Measurements from ENCODE around the gene DUOXA1. TPM values are rescaled to one million over a fixed set of nuclear protein-coding genes. Genes with fewer than 3 reads are reported as not detected.

Gene DUOXA1
- total and polyA plus RNA-seq, 2 donors (not counting 1 experiment from before 2014, with no cell fraction given), result 0.03 to 0.74 TPM

GRCh38 chr15:45167631-45168205, 38.0 kb upstream of the DUOXA1 start:
- H3K27ac Mint-ChIP-seq, result peak overlapping the region; percentile 92
- DNase-seq (no peak), ATAC-seq (ENCODE audit: low read depth) (no peak)
- peak overlapping the region; percentile 80 for H3K4me3 Mint-ChIP-seq
- WGBS (ENCODE audit: insufficient coverage), result 91% methylated on average over 7 of the region's 9 CpGs
- H4K20me1 ChIP-seq (ENCODE audit: control insufficient read depth, insufficient read depth, low read length, poor library complexity, severe bottlenecking), result peaks cover 6% of the 10 kb centered on the region
- H3K79me2 ChIP-seq (ENCODE audit: control insufficient read depth, insufficient read depth, low read length), result peaks cover 31% of the 10 kb centered on the region
- peak overlapping the region; percentile 89 to 96 for H3K27ac ChIP-seq (ENCODE audit: low read length in 2 of 2)
- peak overlapping the region in 4 of 5 experiments; percentile 78 to 84 (median 82) for H3K4me3 ChIP-seq (ENCODE audit: control extremely low read depth in 1 of 5, extremely low read depth in 1 of 5, insufficient read depth in 1 of 5, low read depth in 2 of 5, low read length in 4 of 5)
- H3K27me3 Mint-ChIP-seq, result no peaks in the 10 kb centered on the region
- H3K4me2 ChIP-seq (replicated peaks; ENCODE audit: low read depth, low read length, poor library complexity, severe bottlenecking), result peak overlapping the region; percentile 98
- peak overlapping the region; percentile 92 for H3K9ac ChIP-seq (ENCODE audit: low read length)
- H3K36me3 ChIP-seq (replicated peaks in 1 of 2; ENCODE audit: control extremely low read depth in 1 of 2, control insufficient read depth in 1 of 2, extremely low read depth in 1 of 2, insufficient read depth in 2 of 2, low read length in 1 of 2), result no peaks in the 10 kb centered on the region
- peaks cover 12 to 43% of the 10 kb centered on the region in 2 donors for H3K4me1 ChIP-seq (ENCODE audit: control insufficient read depth in 2 of 2, insufficient read depth in 2 of 2, low read length in 2 of 2)
- ChIA-PET CTCF (interaction anchor here (0.9 to 8.5 kb wide), 15 partner anchors 9 to 290 kb away, joined by 3 to 128 read pairs (median 6); partner anchors contain the start of gene SHF), POLR2A (interaction anchor here (0.6 to 2.9 kb wide), 5 partner anchors 15 to 417 kb away, joined by 3 to 28 read pairs (median 4); partner anchors contain the start of gene SHF)
- no peaks in the 10 kb centered on the region for H3K27me3 ChIP-seq (replicated peaks in 1 of 4; ENCODE audit: control extremely low read depth in 1 of 4, control insufficient read depth in 3 of 4, insufficient read depth in 4 of 4, low read length in 3 of 4)
- no peak for TF ChIP-seq EZH2 (IDR thresholded peaks at IDR 0.05; ENCODE audit: borderline replicate concordance, insufficient read depth, low read depth, low read length, poor library complexity, severe bottlenecking)
- H3K9me3 Mint-ChIP-seq (ENCODE audit: insufficient read depth), result no peaks in the 10 kb centered on the region
- H3K9me3 ChIP-seq (ENCODE audit: control extremely low read depth in 1 of 3, control insufficient read depth in 2 of 3, insufficient read depth in 1 of 3, low read length in 2 of 3), result no peaks in the 10 kb centered on the region
- H2AFZ ChIP-seq (ENCODE audit: insufficient read depth, low read depth, low read length, poor library complexity, severe bottlenecking), result peak overlapping the region; percentile 88
- intact Hi-C loops (cut with micrococcal nuclease), result loop anchor here (1.0 to 2.0 kb wide), 8 partner anchors 20 to 291 kb away; partner anchors contain the start of genes GATM and SHF
- peaks cover 31% of the 10 kb centered on the region for H3K4me1 Mint-ChIP-seq

- ChIA-PET POLR2A (interaction anchor here (0.6 to 2.9 kb wide), 4 partner anchors 14 to 112 kb away, joined by 4 to 28 read pairs (median 8); partner anchors contain the start of gene SHF), CTCF (interaction anchor here (0.9 to 8.5 kb wide), 15 partner anchors 10 to 290 kb away, joined by 3 to 128 read pairs (median 6); partner anchors contain the start of gene SHF)
- no peaks in the 10 kb centered on the region for H3K9me3 ChIP-seq (ENCODE audit: control extremely low read depth in 1 of 3, control insufficient read depth in 2 of 3, insufficient read depth in 1 of 3, low read length in 2 of 3)
- DNase-seq (peak; percentile 89), ATAC-seq (ENCODE audit: low read depth) (peak; percentile 94)
- intact Hi-C loops (cut with micrococcal nuclease), result loop anchor here (1.0 to 2.0 kb wide), 8 partner anchors 20 to 291 kb away; partner anchors contain the start of genes GATM and SHF
- peak overlapping the region; percentile 45 to 84 (median 81) for H3K4me3 ChIP-seq (ENCODE audit: control extremely low read depth in 1 of 5, extremely low read depth in 1 of 5, insufficient read depth in 1 of 5, low read depth in 2 of 5, low read length in 4 of 5)
- peak overlapping the region; percentile 80 for H3K4me3 Mint-ChIP-seq
- H3K27me3 Mint-ChIP-seq, result no peaks in the 10 kb centered on the region
- H3K9ac ChIP-seq (ENCODE audit: low read length), result peak overlapping the region; percentile 92
- H3K27ac ChIP-seq (ENCODE audit: low read length in 2 of 2), result peak overlapping the region; percentile 89 to 96
- H3K79me2 ChIP-seq (ENCODE audit: control insufficient read depth, insufficient read depth, low read length), result peaks cover 37% of the 10 kb centered on the region
- under 1% methylated on average over 71 of the region's 79 CpGs for WGBS (ENCODE audit: insufficient coverage)
- H3K27ac Mint-ChIP-seq, result peak overlapping the region; percentile 92
- H3K4me2 ChIP-seq (replicated peaks; ENCODE audit: low read depth, low read length, poor library complexity, severe bottlenecking), result peak overlapping the region; percentile 98
- H2AFZ ChIP-seq (ENCODE audit: insufficient read depth, low read depth, low read length, poor library complexity, severe bottlenecking), result peak overlapping the region; percentile 88
- no peaks in the 10 kb centered on the region for H3K27me3 ChIP-seq (replicated peaks in 1 of 4; ENCODE audit: control extremely low read depth in 1 of 4, control insufficient read depth in 3 of 4, insufficient read depth in 4 of 4, low read length in 3 of 4)
- no peaks in the 10 kb centered on the region for H3K36me3 ChIP-seq (replicated peaks in 1 of 2; ENCODE audit: control extremely low read depth in 1 of 2, control insufficient read depth in 1 of 2, extremely low read depth in 1 of 2, insufficient read depth in 2 of 2, low read length in 1 of 2)
- H3K9me3 Mint-ChIP-seq (ENCODE audit: insufficient read depth), result no peaks in the 10 kb centered on the region
- peaks cover 13% of the 10 kb centered on the region for H4K20me1 ChIP-seq (ENCODE audit: control insufficient read depth, insufficient read depth, low read length, poor library complexity, severe bottlenecking)
- peaks cover 31% of the 10 kb centered on the region for H3K4me1 Mint-ChIP-seq
- no peak for TF ChIP-seq EZH2 (IDR thresholded peaks at IDR 0.05; ENCODE audit: borderline replicate concordance, insufficient read depth, low read depth, low read length, poor library complexity, severe bottlenecking)
- TF ChIP-seq, protein P1, sequence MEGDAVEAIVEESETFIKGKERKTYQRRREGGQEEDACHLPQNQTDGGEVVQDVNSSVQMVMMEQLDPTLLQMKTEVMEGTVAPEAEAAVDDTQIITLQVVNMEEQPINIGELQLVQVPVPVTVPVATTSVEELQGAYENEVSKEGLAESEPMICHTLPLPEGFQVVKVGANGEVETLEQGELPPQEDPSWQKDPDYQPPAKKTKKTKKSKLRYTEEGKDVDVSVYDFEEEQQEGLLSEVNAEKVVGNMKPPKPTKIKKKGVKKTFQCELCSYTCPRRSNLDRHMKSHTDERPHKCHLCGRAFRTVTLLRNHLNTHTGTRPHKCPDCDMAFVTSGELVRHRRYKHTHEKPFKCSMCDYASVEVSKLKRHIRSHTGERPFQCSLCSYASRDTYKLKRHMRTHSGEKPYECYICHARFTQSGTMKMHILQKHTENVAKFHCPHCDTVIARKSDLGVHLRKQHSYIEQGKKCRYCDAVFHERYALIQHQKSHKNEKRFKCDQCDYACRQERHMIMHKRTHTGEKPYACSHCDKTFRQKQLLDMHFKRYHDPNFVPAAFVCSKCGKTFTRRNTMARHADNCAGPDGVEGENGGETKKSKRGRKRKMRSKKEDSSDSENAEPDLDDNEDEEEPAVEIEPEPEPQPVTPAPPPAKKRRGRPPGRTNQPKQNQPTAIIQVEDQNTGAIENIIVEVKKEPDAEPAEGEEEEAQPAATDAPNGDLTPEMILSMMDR (IDR thresholded peaks at IDR 0.05), result peak; percentile 75
- H3K4me1 ChIP-seq (ENCODE audit: control insufficient read depth in 2 of 2, insufficient read depth in 2 of 2, low read length in 2 of 2), result peaks cover 12 to 46% of the 10 kb centered on the region in 2 donors
Measured at GRCh38 chr15:45166834-45167630, 37.4 kb upstream of the DUOXA1 start.
